HEK293 (cell line): ENCODE measurements around the gene MEGF6.

ENCODE experiments used
- CTCF ChIA-PET: fragments of 350-600 bp; formaldehyde crosslinking; extraction: SDS; loops from one replicate; lab custom pipeline; 2021; ENCODE audit warnings: antibody characterized with exemption; lab: Yijun Ruan, JAX
- POLR2A ChIA-PET: fragments of 300-600 bp; formaldehyde crosslinking; extraction: SDS; loops from one replicate; lab custom pipeline; 2020; ENCODE audit warnings: antibody characterized with exemption, inconsistent platforms; lab: Yijun Ruan, JAX
- H3K27ac ChIP-seq: fragments of 200-500 bp; sonication (Bioruptor generic); 2 replicates; pipeline ENCODE4 v1.5.1; 2014; ENCODE audit warnings: low read depth, low read length, control low read depth, inconsistent platforms; ENCODE audit errors: extremely low read depth
- H3K36me3 ChIP-seq, 2 experiments: fragments of 200-500 bp in 1 of 2; sonication (Bioruptor generic) in 1 of 2; 1 replicate in 1 of 2; 2 replicates in 1 of 2; pipeline ENCODE4 v1.5.1; 2014 to 2017; ENCODE audit warnings: inconsistent platforms in 2 of 2, low read length in 2 of 2; ENCODE audit not compliant: control insufficient read depth in 2 of 2, insufficient read depth in 1 of 2
- H3K4me1 ChIP-seq: fragments of 200-500 bp; sonication (Bioruptor generic); 2 replicates; pipeline ENCODE4 v1.5.1; 2014; ENCODE audit warnings: mild to moderate bottlenecking, low read length, inconsistent platforms; ENCODE audit not compliant: control insufficient read depth, insufficient read depth
- H3K4me3 ChIP-seq: 2 replicates; pipeline ENCODE4 v1.5.1; 2011; ENCODE audit warnings: low read depth, mild to moderate bottlenecking, control low read depth, low read length, moderate library complexity
- H3K9me3 ChIP-seq: fragments of 200-500 bp; sonication (Bioruptor generic); 2 replicates; pipeline ENCODE4 v1.5.1; 2014; ENCODE audit warnings: low read depth, low read length, inconsistent platforms; ENCODE audit not compliant: control insufficient read depth, insufficient read depth
- CTCF ChIP-seq: fragments of 450-650 bp; formaldehyde crosslinking; IDR thresholded peaks from 2 replicates; pipeline ENCODE4 v1.5.1; 2016; ENCODE audit warnings: missing biosample characterization, missing genetic modification characterization
- EGR2 ChIP-seq: fragments of 450-650 bp; formaldehyde crosslinking; IDR thresholded peaks from 2 replicates; pipeline ENCODE4 v1.5.1; 2016; ENCODE audit warnings: low read depth, missing biosample characterization, missing genetic modification characterization
- GLIS1 ChIP-seq: fragments of 450-650 bp; formaldehyde crosslinking; IDR thresholded peaks from 2 replicates; pipeline ENCODE4 v1.5.1; 2016; ENCODE audit warnings: missing biosample characterization, missing genetic modification characterization
- KLF1 ChIP-seq: fragments of 450-650 bp; formaldehyde crosslinking; IDR thresholded peaks from 2 replicates; pipeline ENCODE4 v1.5.1; 2016; ENCODE audit warnings: missing biosample characterization, missing genetic modification characterization
- KLF8 ChIP-seq: fragments of 450-650 bp; formaldehyde crosslinking; IDR thresholded peaks from 2 replicates; pipeline ENCODE4 v1.5.1; 2016; ENCODE audit warnings: missing biosample characterization, missing genetic modification characterization
- TRIM28 ChIP-seq: IDR thresholded peaks from 2 replicates; pipeline ENCODE4 v1.6.1; 2011; ENCODE audit warnings: low read length, control low read depth, borderline replicate concordance
- ZFHX2 ChIP-seq: fragments of 450-650 bp; formaldehyde crosslinking; conservative IDR thresholded peaks from 2 replicates; pipeline ENCODE4 v1.5.1; 2016; ENCODE audit warnings: missing biosample characterization, missing genetic modification characterization
- ZIC2 ChIP-seq: fragments of 450-650 bp; formaldehyde crosslinking; IDR thresholded peaks from 2 replicates; pipeline ENCODE4 v1.5.1; 2016; ENCODE audit warnings: missing biosample characterization, missing genetic modification characterization
- ZNF2 ChIP-seq: fragments of 450-650 bp; formaldehyde crosslinking; IDR thresholded peaks from 2 replicates; pipeline ENCODE4 v1.5.1; 2016; ENCODE audit warnings: missing biosample characterization, missing genetic modification characterization
- ZNF555 ChIP-seq: fragments of 450-650 bp; formaldehyde crosslinking; conservative IDR thresholded peaks from 2 replicates; pipeline ENCODE4 v1.5.1; 2017; ENCODE audit warnings: missing biosample characterization, mild to moderate bottlenecking, missing genetic modification characterization, inconsistent platforms
- ZNF580 ChIP-seq: fragments of 450-650 bp; formaldehyde crosslinking; IDR thresholded peaks from 2 replicates; pipeline ENCODE4 v1.5.1; 2016; ENCODE audit warnings: missing biosample characterization, missing genetic modification characterization
- ZNF629 ChIP-seq: fragments of 450-650 bp; formaldehyde crosslinking; IDR thresholded peaks from 2 replicates; pipeline ENCODE4 v1.5.1; 2017; ENCODE audit warnings: missing biosample characterization, missing genetic modification characterization
- ZNF701 ChIP-seq: fragments of 450-650 bp; formaldehyde crosslinking; IDR thresholded peaks from 2 replicates; pipeline ENCODE4 v1.5.1; 2016; ENCODE audit warnings: missing biosample characterization, missing genetic modification characterization
- TF ChIP-seq, protein P1 (sequence below): fragments of 450-650 bp; formaldehyde crosslinking; IDR thresholded peaks from 2 replicates; pipeline ENCODE4 v1.5.1; 2016; ENCODE audit warnings: missing biosample characterization, missing genetic modification characterization

The MEGF6 gene

GRCh38 chr1:3472088-3472850 lies 139.0 kb downstream of the MEGF6 start:
- no peak overlapping the region for H3K27ac ChIP-seq
- ChIA-PET POLR2A (interaction anchor here (0.9 to 1.2 kb wide), 2 partner anchors 19 to 205 kb away, joined by 3 to 5 read pairs; no protein-coding TSS in a partner anchor), CTCF (interaction anchor here (0.5 to 2.1 kb wide), 10 partner anchors 9 to 888 kb away, joined by 3 to 25 read pairs (median 4); no protein-coding TSS in a partner anchor)
- H3K4me1 ChIP-seq = no peaks in the 10 kb centered on the region
- no peak overlapping the region for H3K4me3 ChIP-seq
- H3K9me3 ChIP-seq = no peaks in the 10 kb centered on the region
- H3K36me3 ChIP-seq = peaks cover 0 to 10% of the 10 kb centered on the region in 2 experiments; a peak in 1 of 3 replicates
- TF ChIP-seq ZNF580 (tag by site-specific recombination) (no peak), CTCF (0 out of 2 replicates have a peak, but pooled peaks have one; percentile 4), GLIS1 (no peak), ZNF629 (tag by site-specific recombination) (no peak), KLF8 (tag by site-specific recombination) (no peak)
- TF ChIP-seq, protein P1, sequence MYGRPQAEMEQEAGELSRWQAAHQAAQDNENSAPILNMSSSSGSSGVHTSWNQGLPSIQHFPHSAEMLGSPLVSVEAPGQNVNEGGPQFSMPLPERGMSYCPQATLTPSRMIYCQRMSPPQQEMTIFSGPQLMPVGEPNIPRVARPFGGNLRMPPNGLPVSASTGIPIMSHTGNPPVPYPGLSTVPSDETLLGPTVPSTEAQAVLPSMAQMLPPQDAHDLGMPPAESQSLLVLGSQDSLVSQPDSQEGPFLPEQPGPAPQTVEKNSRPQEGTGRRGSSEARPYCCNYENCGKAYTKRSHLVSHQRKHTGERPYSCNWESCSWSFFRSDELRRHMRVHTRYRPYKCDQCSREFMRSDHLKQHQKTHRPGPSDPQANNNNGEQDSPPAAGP (tag by site-specific recombination) = no peak

GRCh38 chr1:3471356-3472087 lies 139.8 kb downstream of the MEGF6 start:
- Histone ChIP-seq H3K4me1 (no peaks in the 10 kb centered on the region), H3K27ac (no peak overlapping the region), H3K4me3 (no peak overlapping the region), H3K36me3 (peaks cover 0 to 10% of the 10 kb centered on the region in 2 experiments; a peak in 1 of 3 replicates), H3K9me3 (no peaks in the 10 kb centered on the region)
- ChIA-PET POLR2A (interaction anchor here (0.9 to 1.2 kb wide), 2 partner anchors 18 to 206 kb away, joined by 3 to 5 read pairs; no protein-coding TSS in a partner anchor), CTCF (interaction anchor here (0.6 to 2.1 kb wide), 9 partner anchors 10 to 286 kb away, joined by 3 to 25 read pairs (median 6); no protein-coding TSS in a partner anchor)
- TF ChIP-seq ZNF2 = no peak
- TF ChIP-seq ZIC2 (tag by site-specific recombination) = peak; percentile 54
- TF ChIP-seq GLIS1 = peak; percentile 75
- no peak for TF ChIP-seq ZNF555 (tag by site-specific recombination)
- TF ChIP-seq, protein P1 (tag by site-specific recombination) = peak; percentile 24; the same call in 1 of the 2 replicates
- no peak for TF ChIP-seq ZNF701 (tag by site-specific recombination)
- peak; percentile 95 for TF ChIP-seq ZFHX2
- peak; percentile 89 for TF ChIP-seq EGR2 (tag by site-specific recombination)
- TF ChIP-seq KLF1 (tag by site-specific recombination) = peak; percentile 5; the same call in 1 of the 2 replicates
- TF ChIP-seq TRIM28 = 0 out of 2 replicates have a peak, but pooled peaks have one; percentile 16
- TF ChIP-seq CTCF = 0 out of 2 replicates have a peak, but pooled peaks have one; percentile 28
